Astrocyte (in vitro differentiated cells and primary cell): ENCODE results near the gene FTH1. TPM values are rescaled to one million over a fixed set of nuclear protein-coding genes. Genes with fewer than 3 reads are reported as not detected.

Experiments used
- DNase-seq: peaks from one replicate; pipeline ENCODE4 v3.0.0-alpha.2; 2010; ENCODE audit warnings: low read depth
- FAIRE-seq: peaks from 2 replicates; lab custom pipeline; 2011; peaks lifted over from hg19 to GRCh38; lab: Jason Lieb, UNC
- H2AFZ ChIP-seq: 2 replicates; pipeline ENCODE4 v1.6.0; 2012; ENCODE audit warnings: low read depth, low read length, inconsistent platforms
- H3K27ac ChIP-seq: 2 replicates; pipeline ENCODE4 v1.5.1; 2011; ENCODE audit warnings: low read depth, low read length, inconsistent platforms
- H3K27me3 ChIP-seq: 2 replicates; pipeline ENCODE4 v1.6.0; 2011; ENCODE audit warnings: low read length, inconsistent platforms; ENCODE audit not compliant: insufficient read depth
- H3K36me3 ChIP-seq: 2 replicates; pipeline ENCODE4 v1.5.1; 2011; ENCODE audit warnings: low read length, inconsistent platforms; ENCODE audit not compliant: insufficient read depth
- H3K4me1 ChIP-seq: 2 replicates; pipeline ENCODE4 v1.5.1; 2011; ENCODE audit warnings: low read length, inconsistent platforms; ENCODE audit not compliant: insufficient read depth
- H3K4me2 ChIP-seq: 2 replicates; pipeline ENCODE4 v1.6.0; 2012; ENCODE audit warnings: low read length, inconsistent platforms
- H3K4me3 ChIP-seq: 2 replicates; pipeline ENCODE4 v1.5.1; 2011; ENCODE audit warnings: low read depth, mild to moderate bottlenecking, low read length, inconsistent platforms; ENCODE audit not compliant: insufficient read depth
- H3K79me2 ChIP-seq: 2 replicates; pipeline ENCODE4 v1.6.0; 2012; ENCODE audit warnings: mild to moderate bottlenecking, low read length, inconsistent platforms; ENCODE audit not compliant: insufficient read depth
- H3K9ac ChIP-seq: 2 replicates; pipeline ENCODE4 v1.6.0; 2012; ENCODE audit warnings: mild to moderate bottlenecking, low read length, inconsistent platforms
- H3K9me3 ChIP-seq: 2 replicates; pipeline ENCODE4 v1.5.1; 2012; ENCODE audit warnings: low read depth, mild to moderate bottlenecking, low read length, inconsistent platforms; ENCODE audit not compliant: insufficient read depth
- H4K20me1 ChIP-seq: 2 replicates; pipeline ENCODE4 v1.6.0; 2012; ENCODE audit warnings: low read length, inconsistent platforms; ENCODE audit not compliant: insufficient read depth
- H3K27ac Mint-ChIP-seq: one replicate; pipeline ENCODE4 v1.8.0; 2021; ENCODE audit warnings: mild to moderate bottlenecking, mixed read lengths; ENCODE audit not compliant: unreplicated experiment
- H3K27me3 Mint-ChIP-seq: one replicate; pipeline ENCODE4 v1.8.0; 2021; ENCODE audit warnings: low read depth, mixed read lengths; ENCODE audit not compliant: unreplicated experiment
- H3K36me3 Mint-ChIP-seq: one replicate; pipeline ENCODE4 v1.8.0; 2021; ENCODE audit warnings: low read depth, mixed read lengths; ENCODE audit not compliant: unreplicated experiment
- H3K4me1 Mint-ChIP-seq: one replicate; pipeline ENCODE4 v1.8.0; 2021; ENCODE audit warnings: low read depth, mixed read lengths; ENCODE audit not compliant: unreplicated experiment
- H3K4me3 Mint-ChIP-seq: one replicate; pipeline ENCODE4 v1.8.0; 2021; ENCODE audit warnings: mild to moderate bottlenecking, moderate library complexity, mixed read lengths; ENCODE audit not compliant: unreplicated experiment
- H3K9me3 Mint-ChIP-seq: one replicate; pipeline ENCODE4 v1.8.0; 2021; ENCODE audit warnings: mild to moderate bottlenecking, mixed read lengths; ENCODE audit not compliant: unreplicated experiment
- EZH2 ChIP-seq: IDR thresholded peaks from 2 replicates; pipeline ENCODE4 v1.6.1; 2012; ENCODE audit warnings: mild to moderate bottlenecking, low read length, inconsistent platforms; ENCODE audit not compliant: insufficient read depth
- total RNA-seq: library from RNA; stranded (reverse); gene quantifications from 2 replicates; pipeline ENCODE4 v1.2.1, GENCODE V29; 2021
- TF ChIP-seq, protein P1 (sequence below): IDR thresholded peaks from 2 replicates; pipeline ENCODE4 v1.5.1; 2011; ENCODE audit warnings: low read depth, mild to moderate bottlenecking, inconsistent platforms, low read length, moderate library complexity; ENCODE audit not compliant: insufficient read depth

The FTH1 gene
- total RNA-seq, 1 donor from 2014 or later: 2,092 TPM

GRCh38 chr11:61959678-61960077 lies 7.8 kb downstream of the FTH1 start:
- FAIRE-seq: no peak
- peaks cover 12% of the 10 kb centered on the region for H3K36me3 ChIP-seq
- H3K4me3 Mint-ChIP-seq: no peak overlapping the region

GRCh38 chr11:61959114-61959513 lies 8.3 kb downstream of the FTH1 start:
- H3K4me1 ChIP-seq: peaks cover 15% of the 10 kb centered on the region
- H3K4me3 ChIP-seq: no peak overlapping the region
- Mint-ChIP-seq H3K4me3 (peak overlapping the region; percentile 34), H3K9me3 (peaks cover 4% of the 10 kb centered on the region), H3K36me3 (peaks cover 23% of the 10 kb centered on the region), H3K27me3 (peaks cover 24% of the 10 kb centered on the region), H3K27ac (no peak overlapping the region), H3K4me1 (peaks cover 9% of the 10 kb centered on the region)
- peaks cover 5% of the 10 kb centered on the region for H3K27me3 ChIP-seq
- H4K20me1 ChIP-seq: peaks cover 30% of the 10 kb centered on the region
- no peak for TF ChIP-seq EZH2
- TF ChIP-seq, protein P1, sequence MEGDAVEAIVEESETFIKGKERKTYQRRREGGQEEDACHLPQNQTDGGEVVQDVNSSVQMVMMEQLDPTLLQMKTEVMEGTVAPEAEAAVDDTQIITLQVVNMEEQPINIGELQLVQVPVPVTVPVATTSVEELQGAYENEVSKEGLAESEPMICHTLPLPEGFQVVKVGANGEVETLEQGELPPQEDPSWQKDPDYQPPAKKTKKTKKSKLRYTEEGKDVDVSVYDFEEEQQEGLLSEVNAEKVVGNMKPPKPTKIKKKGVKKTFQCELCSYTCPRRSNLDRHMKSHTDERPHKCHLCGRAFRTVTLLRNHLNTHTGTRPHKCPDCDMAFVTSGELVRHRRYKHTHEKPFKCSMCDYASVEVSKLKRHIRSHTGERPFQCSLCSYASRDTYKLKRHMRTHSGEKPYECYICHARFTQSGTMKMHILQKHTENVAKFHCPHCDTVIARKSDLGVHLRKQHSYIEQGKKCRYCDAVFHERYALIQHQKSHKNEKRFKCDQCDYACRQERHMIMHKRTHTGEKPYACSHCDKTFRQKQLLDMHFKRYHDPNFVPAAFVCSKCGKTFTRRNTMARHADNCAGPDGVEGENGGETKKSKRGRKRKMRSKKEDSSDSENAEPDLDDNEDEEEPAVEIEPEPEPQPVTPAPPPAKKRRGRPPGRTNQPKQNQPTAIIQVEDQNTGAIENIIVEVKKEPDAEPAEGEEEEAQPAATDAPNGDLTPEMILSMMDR: no peak
- no peak for DNase-seq
- no peak for FAIRE-seq
- H3K36me3 ChIP-seq: peaks cover 6% of the 10 kb centered on the region
- no peaks in the 10 kb centered on the region for H3K79me2 ChIP-seq
- H2AFZ ChIP-seq: no peak overlapping the region
- H3K9ac ChIP-seq: no peak overlapping the region
- H3K9me3 ChIP-seq: no peaks in the 10 kb centered on the region
- H3K4me2 ChIP-seq: no peak overlapping the region
- H3K27ac ChIP-seq: no peak overlapping the region

More at GRCh38 chr11:61959678-61960077, 7.8 kb downstream of the FTH1 start:
- TF ChIP-seq, protein P1: no peak
- no peak for TF ChIP-seq EZH2
- Histone ChIP-seq H3K9me3 (no peaks in the 10 kb centered on the region), H3K27me3 (peaks cover 5% of the 10 kb centered on the region), H3K9ac (no peak overlapping the region), H3K79me2 (peaks cover under 1% of the 10 kb centered on the region), H3K27ac (no peak overlapping the region), H3K4me2 (no peak overlapping the region), H3K4me1 (peaks cover 15% of the 10 kb centered on the region), H4K20me1 (peaks cover 36% of the 10 kb centered on the region), H3K4me3 (no peak overlapping the region), H2AFZ (no peak overlapping the region)
- Mint-ChIP-seq H3K4me1 (peaks cover 10% of the 10 kb centered on the region), H3K27ac (no peak overlapping the region), H3K27me3 (peaks cover 19% of the 10 kb centered on the region), H3K9me3 (peaks cover 4% of the 10 kb centered on the region), H3K36me3 (peaks cover 26% of the 10 kb centered on the region)
- no peak for DNase-seq

DNA sequence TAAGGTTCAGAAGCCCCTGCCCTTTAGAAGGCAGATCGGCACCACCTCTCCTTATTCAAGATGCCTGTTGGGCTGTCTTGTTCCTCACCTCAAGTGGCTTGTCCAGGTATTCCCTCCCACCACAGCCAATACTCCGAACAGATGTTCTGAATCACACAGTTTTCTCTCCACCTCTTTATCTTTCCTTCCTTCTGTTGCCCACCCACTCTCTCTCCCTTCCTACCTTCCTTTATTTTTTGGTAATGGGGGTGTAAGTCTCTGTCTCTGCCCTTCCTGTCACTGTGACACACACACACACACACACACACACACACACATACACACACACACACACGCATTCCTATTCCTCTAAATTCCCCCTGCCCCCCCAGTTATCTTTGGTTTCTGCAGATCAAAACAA lies 8.8 kb downstream of the FTH1 start:
- H3K4me1 Mint-ChIP-seq: peaks cover 5% of the 10 kb centered on the region
- Histone ChIP-seq H3K4me1 (peaks cover 15% of the 10 kb centered on the region), H3K4me3 (no peak overlapping the region), H3K9me3 (no peaks in the 10 kb centered on the region), H3K79me2 (no peaks in the 10 kb centered on the region), H3K4me2 (no peak overlapping the region), H3K9ac (no peak overlapping the region), H3K27ac (no peak overlapping the region), H4K20me1 (peaks cover 25% of the 10 kb centered on the region), H2AFZ (no peak overlapping the region), H3K27me3 (peaks cover 5% of the 10 kb centered on the region), H3K36me3 (peaks cover under 1% of the 10 kb centered on the region)
- TF ChIP-seq EZH2: no peak
- TF ChIP-seq, protein P1: no peak
- no peak for FAIRE-seq
- no peak overlapping the region for H3K27ac Mint-ChIP-seq
- H3K36me3 Mint-ChIP-seq: peaks cover 23% of the 10 kb centered on the region
- no peak overlapping the region for H3K4me3 Mint-ChIP-seq
- H3K9me3 Mint-ChIP-seq: peaks cover 4% of the 10 kb centered on the region
- DNase-seq: no peak
- peaks cover 27% of the 10 kb centered on the region for H3K27me3 Mint-ChIP-seq
